HEK293 (cell line): ENCODE measurements around the gene GSTP1.

Experiments used
- CTCF ChIA-PET: fragments of 350-600 bp; formaldehyde crosslinking; extraction: SDS; loops from one replicate; lab custom pipeline; 2021; ENCODE audit warnings: antibody characterized with exemption; lab: Yijun Ruan, JAX
- POLR2A ChIA-PET: fragments of 300-600 bp; formaldehyde crosslinking; extraction: SDS; loops from one replicate; lab custom pipeline; 2020; ENCODE audit warnings: antibody characterized with exemption, inconsistent platforms; lab: Yijun Ruan, JAX
- H3K27ac ChIP-seq: fragments of 200-500 bp; sonication (Bioruptor generic); 2 replicates; pipeline ENCODE4 v1.5.1; 2014; ENCODE audit warnings: low read depth, low read length, control low read depth, inconsistent platforms; ENCODE audit errors: extremely low read depth
- H3K36me3 ChIP-seq, 2 experiments: fragments of 200-500 bp in 1 of 2; sonication (Bioruptor generic) in 1 of 2; 1 replicate in 1 of 2; 2 replicates in 1 of 2; pipeline ENCODE4 v1.5.1; 2014 to 2017; ENCODE audit warnings: inconsistent platforms in 2 of 2, low read length in 2 of 2; ENCODE audit not compliant: control insufficient read depth in 2 of 2, insufficient read depth in 1 of 2
- H3K4me1 ChIP-seq: fragments of 200-500 bp; sonication (Bioruptor generic); 2 replicates; pipeline ENCODE4 v1.5.1; 2014; ENCODE audit warnings: mild to moderate bottlenecking, low read length, inconsistent platforms; ENCODE audit not compliant: control insufficient read depth, insufficient read depth
- H3K4me3 ChIP-seq: 2 replicates; pipeline ENCODE4 v1.5.1; 2011; ENCODE audit warnings: low read depth, mild to moderate bottlenecking, control low read depth, low read length, moderate library complexity
- H3K9me3 ChIP-seq: fragments of 200-500 bp; sonication (Bioruptor generic); 2 replicates; pipeline ENCODE4 v1.5.1; 2014; ENCODE audit warnings: low read depth, low read length, inconsistent platforms; ENCODE audit not compliant: control insufficient read depth, insufficient read depth
- CTCF ChIP-seq: fragments of 450-650 bp; formaldehyde crosslinking; IDR thresholded peaks from 2 replicates; pipeline ENCODE4 v1.5.1; 2016; ENCODE audit warnings: missing biosample characterization, missing genetic modification characterization
- GLIS2 ChIP-seq: fragments of 450-650 bp; formaldehyde crosslinking; IDR thresholded peaks from 2 replicates; pipeline ENCODE4 v1.5.1; 2016; ENCODE audit warnings: missing biosample characterization, missing genetic modification characterization
- ZNF184 ChIP-seq: fragments of 450-650 bp; IDR thresholded peaks from 2 replicates; pipeline ENCODE4 v1.5.1; 2018; ENCODE audit warnings: missing biosample characterization, mild to moderate bottlenecking, missing genetic modification characterization
- ZNF221 ChIP-seq: fragments of 450-650 bp; formaldehyde crosslinking; IDR thresholded peaks from 2 replicates; pipeline ENCODE4 v1.5.1; 2017; ENCODE audit warnings: missing biosample characterization, missing genetic modification characterization, borderline replicate concordance
- ZNF274 ChIP-seq, 2 experiments: fragments of 200-500 bp in 1 of 2; fragments of 450-650 bp in 1 of 2; sonication (Bioruptor generic) in 1 of 2; formaldehyde crosslinking in 1 of 2; IDR thresholded peaks; 2 replicates each; pipeline versions ENCODE4 v1.5.1 to v1.6.1; 2014 to 2016; ENCODE audit warnings: borderline replicate concordance in 1 of 2, inconsistent platforms in 1 of 2, low read length in 1 of 2, missing biosample characterization in 1 of 2, missing genetic modification characterization in 1 of 2
- ZNF280C ChIP-seq: fragments of 450-650 bp; formaldehyde crosslinking; IDR thresholded peaks from 2 replicates; pipeline ENCODE4 v1.5.1; 2016; ENCODE audit warnings: missing biosample characterization, missing genetic modification characterization
- ZNF560 ChIP-seq: fragments of 450-650 bp; formaldehyde crosslinking; IDR thresholded peaks from 2 replicates; pipeline ENCODE4 v1.5.1; 2017; ENCODE audit warnings: missing biosample characterization, missing genetic modification characterization, borderline replicate concordance
- ZNF776 ChIP-seq: fragments of 450-650 bp; formaldehyde crosslinking; IDR thresholded peaks from 2 replicates; pipeline ENCODE4 v1.5.0; 2017; ENCODE audit warnings: missing biosample characterization, missing genetic modification characterization, borderline replicate concordance
- ZSCAN4 ChIP-seq: fragments of 450-650 bp; formaldehyde crosslinking; IDR thresholded peaks from 2 replicates; pipeline ENCODE4 v1.5.1; 2017; ENCODE audit warnings: missing biosample characterization, missing genetic modification characterization

The GSTP1 gene

GRCh38 chr11:67614730-67615714 is 31.4 kb downstream of the GSTP1 start:
- TF ChIP-seq ZNF280C (tag by site-specific recombination) (no peak), GLIS2 (tag by site-specific recombination) (peak; percentile 29; the same call in 1 of the 2 replicates), CTCF (tag by site-specific recombination) (peak; percentile 65), ZNF274 (IDR thresholded peaks at IDR 0.05; ENCODE audit: low read length) (no peak), ZNF274 (tag by site-specific recombination; IDR thresholded peaks at IDR 0.05; ENCODE audit: borderline replicate concordance) (no peak), ZNF560 (tag by site-specific recombination) (no peak), ZNF184 (no peak)
- no peak overlapping the region for H3K4me3 ChIP-seq
- POLR2A ChIA-PET, result interaction anchor here (1.0 to 1.5 kb wide), 2 partner anchors 15 to 33 kb away, joined by 5 to 9 read pairs; partner anchors contain the start of gene NUDT8
- CTCF ChIA-PET, result interaction anchor here (0.6 to 5.7 kb wide), 23 partner anchors 9 to 1228 kb away, joined by 3 to 53 read pairs (median 4); partner anchors contain the start of genes GSTP1, NUDT8 and POLD4
- peaks cover 0 to 36% of the 10 kb centered on the region in 2 experiments; a peak in 1 of 3 replicates for H3K36me3 ChIP-seq
- H3K27ac ChIP-seq, result no peak overlapping the region
- no peaks in the 10 kb centered on the region for H3K9me3 ChIP-seq
- no peaks in the 10 kb centered on the region for H3K4me1 ChIP-seq

GRCh38 chr11:67615728-67616430 is 32.3 kb downstream of the GSTP1 start:
- H3K9me3 ChIP-seq, result no peaks in the 10 kb centered on the region
- POLR2A ChIA-PET, result no interaction called here
- H3K27ac ChIP-seq, result no peak overlapping the region
- peaks cover 0 to 27% of the 10 kb centered on the region in 2 experiments; a peak in 1 of 3 replicates for H3K36me3 ChIP-seq
- CTCF ChIA-PET, result interaction anchor here (0.6 to 5.7 kb wide), 4 partner anchors 12 to 224 kb away, joined by 4 to 53 read pairs (median 11); partner anchors contain the start of genes NUDT8 and RAD9A
- TF ChIP-seq ZSCAN4 (tag by site-specific recombination) (no peak), ZNF776 (no peak), ZNF221 (tag by site-specific recombination) (no peak)
- TF ChIP-seq, all 188 proteins: peak for 0
- H3K4me1 ChIP-seq, result no peaks in the 10 kb centered on the region
- H3K4me3 ChIP-seq, result no peak overlapping the region
